T-cell (primary cell): Measurements from ENCODE around the gene DGKD. TPM values are rescaled to one million over a fixed set of nuclear protein-coding genes. Genes with fewer than 3 reads are reported as not detected.
A peak's percentile ranks its signal among the peaks of the same experiment; 100 is the strongest.

Experiments used
- ATAC-seq, 4 experiments: fragments of 200-7000 bp in 3 of 4; fragments of 150-1000 bp in 1 of 4; cut with Tn5 transposase; replicated peaks in 1 of 4; 1 replicate in 3 of 4; 2 replicates in 1 of 4; pipeline ENCODE4 v1.10.0; 2021; ENCODE audit warnings: moderate library complexity in 3 of 4, mild to moderate bottlenecking in 2 of 4, moderate number of reproducible peaks in 1 of 4
- CTCF ChIA-PET, 2 donors: fragments of 300-600 bp; sonication (Branson Sonifier 250); formaldehyde crosslinking; loops; one replicate each; lab custom pipeline; 2022; ENCODE audit warnings: antibody characterized with exemption in 2 of 2; lab: Charles Lee
- POLR2A ChIA-PET, 2 donors: fragments of 300-600 bp; sonication (Branson Sonifier 250); formaldehyde crosslinking; loops; one replicate each; lab custom pipeline; 2022; ENCODE audit warnings: antibody characterized with exemption in 2 of 2; lab: Charles Lee
- DNase-seq, 35 experiments: peaks; one replicate each; pipeline versions ENCODE4 v3.0.0 to v3.0.0-alpha.2; 2013 to 2023
- H3K27ac ChIP-seq: one replicate; pipeline ENCODE4 v1.5.1; 2013; ENCODE audit warnings: low read length
- H3K27me3 ChIP-seq, 2 experiments: replicated peaks in 1 of 2; 1 replicate in 1 of 2; 2 replicates in 1 of 2; pipeline versions ENCODE4 v1.6.1 to v1.7.0; 2013; ENCODE audit warnings: low read length in 1 of 2, mixed read lengths in 1 of 2; ENCODE audit not compliant: control insufficient read depth in 2 of 2, insufficient read depth in 2 of 2; ENCODE audit errors: extremely low read depth in 1 of 2
- H3K36me3 ChIP-seq, 2 donors: 1 replicate in 1 of 2; 2 replicates in 1 of 2; pipeline versions ENCODE4 v1.6.1 to v1.7.0; 2013; ENCODE audit warnings: low read length in 1 of 2; ENCODE audit not compliant: control insufficient read depth in 2 of 2, insufficient read depth in 1 of 2; ENCODE audit errors: extremely low read depth in 1 of 2
- H3K4me1 ChIP-seq, 2 experiments: 1 replicate in 1 of 2; 2 replicates in 1 of 2; pipeline versions ENCODE4 v1.6.1 to v1.7.0; 2013; ENCODE audit warnings: low read length in 2 of 2, mixed read lengths in 1 of 2; ENCODE audit not compliant: insufficient read depth in 2 of 2, control insufficient read depth in 1 of 2; ENCODE audit errors: extremely low read depth in 1 of 2
- H3K4me3 ChIP-seq, 2 donors: 1 replicate in 1 of 2; 2 replicates in 1 of 2; pipeline versions ENCODE4 v1.5.1 to v1.7.0; 2013; ENCODE audit warnings: mild to moderate bottlenecking in 2 of 2, low read length in 1 of 2, moderate library complexity in 1 of 2; ENCODE audit not compliant: control insufficient read depth in 1 of 2; ENCODE audit errors: extremely low read depth in 1 of 2
- H3K9me3 ChIP-seq: 2 replicates; pipeline ENCODE4 v1.7.0; 2013
- H3K27ac Mint-ChIP-seq, 2 donors: one replicate each; pipeline ENCODE4 v1.8.0; 2020 to 2021; ENCODE audit warnings: mild to moderate bottlenecking in 2 of 2, mixed read lengths in 2 of 2
- H3K27me3 Mint-ChIP-seq, 2 donors: one replicate each; pipeline ENCODE4 v1.8.0; 2021 to 2022; ENCODE audit warnings: mixed read lengths in 2 of 2
- H3K36me3 Mint-ChIP-seq: one replicate; pipeline ENCODE4 v1.8.0; 2021; ENCODE audit warnings: mixed read lengths
- H3K4me1 Mint-ChIP-seq, 3 donors: one replicate each; pipeline ENCODE4 v1.8.0; 2020 to 2022; ENCODE audit warnings: mixed read lengths in 3 of 3, mild to moderate bottlenecking in 1 of 3
- H3K4me3 Mint-ChIP-seq, 3 donors: one replicate each; pipeline ENCODE4 v1.8.0; 2020 to 2022; ENCODE audit warnings: mild to moderate bottlenecking in 3 of 3, mixed read lengths in 3 of 3, moderate library complexity in 3 of 3
- H3K9me3 Mint-ChIP-seq, 3 donors: one replicate each; pipeline ENCODE4 v1.8.0; 2020 to 2022; ENCODE audit warnings: mixed read lengths in 3 of 3
- WGBS: methylation state at CpG from one replicate; pipeline ENCODE4 v1.1.5; 2013; ENCODE audit warnings: missing lambda C conversion rate; ENCODE audit not compliant: insufficient coverage; 5-methylcytosine and 5-hydroxymethylcytosine counted together
- total RNA-seq, 35 experiments: library from RNA in 6 of 35; stranded (reverse) in 6 of 35; fragments of 120-200 nt in 1 of 35; gene quantifications; one replicate each; pipeline versions ENCODE4 v1.2.1 to v1.2.4 and lab custom pipeline; 2013 to 2026

The DGKD gene
- total RNA-seq, 5 donors from 2014 or later (not counting 1 experiment from before 2014, with no cell fraction given) = 143 to 254 (median 163) TPM

DNA sequence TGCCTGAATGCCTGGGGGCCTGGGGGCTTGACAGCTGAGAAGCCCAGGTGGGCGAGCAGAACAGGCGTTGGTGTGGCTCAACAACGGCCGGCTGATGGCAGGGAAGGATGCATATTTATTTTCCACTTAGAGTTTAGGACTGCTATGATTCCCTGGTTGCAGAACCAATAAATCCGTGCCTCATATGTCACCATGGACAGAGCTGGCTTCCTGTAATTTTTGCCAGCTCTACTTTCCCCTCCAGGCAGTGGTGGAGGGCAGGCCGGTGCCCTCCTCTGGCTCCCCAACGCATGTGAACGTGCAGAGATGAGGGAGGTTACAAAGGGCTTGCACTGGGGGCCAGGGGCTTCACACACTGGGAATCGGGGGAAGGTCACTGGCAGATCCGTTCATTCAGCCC, 28.5 kb upstream of the DGKD start:
- peaks cover 15 to 39% (median 18%) of the 10 kb centered on the region in 3 donors for H3K4me1 Mint-ChIP-seq
- no peaks in the 10 kb centered on the region for H3K9me3 Mint-ChIP-seq
- H3K27ac ChIP-seq = no peak overlapping the region
- WGBS = no CpG with 5 or more reads among the region's 10 CpGs
- ATAC-seq (no peak), DNase-seq (no peak)
- CTCF ChIA-PET = interaction anchor here in 1 of 2 donors (0.8 kb wide), 1 partner anchor 79 kb away, joined by 3 read pairs; no protein-coding TSS in a partner anchor
- H3K36me3 ChIP-seq = no peaks in the 10 kb centered on the region
- H3K9me3 ChIP-seq = no peaks in the 10 kb centered on the region
- H3K4me1 ChIP-seq = peaks cover 0 to 25% of the 10 kb centered on the region in 2 experiments
- H3K27me3 Mint-ChIP-seq = no peaks in the 10 kb centered on the region
- POLR2A ChIA-PET = no interaction called here
- no peak overlapping the region for H3K4me3 Mint-ChIP-seq
- H3K27me3 ChIP-seq = peaks cover 0 to 2% of the 10 kb centered on the region in 2 experiments
- H3K4me3 ChIP-seq = no peak overlapping the region
- H3K36me3 Mint-ChIP-seq = no peaks in the 10 kb centered on the region
- no peak overlapping the region for H3K27ac Mint-ChIP-seq

DNA sequence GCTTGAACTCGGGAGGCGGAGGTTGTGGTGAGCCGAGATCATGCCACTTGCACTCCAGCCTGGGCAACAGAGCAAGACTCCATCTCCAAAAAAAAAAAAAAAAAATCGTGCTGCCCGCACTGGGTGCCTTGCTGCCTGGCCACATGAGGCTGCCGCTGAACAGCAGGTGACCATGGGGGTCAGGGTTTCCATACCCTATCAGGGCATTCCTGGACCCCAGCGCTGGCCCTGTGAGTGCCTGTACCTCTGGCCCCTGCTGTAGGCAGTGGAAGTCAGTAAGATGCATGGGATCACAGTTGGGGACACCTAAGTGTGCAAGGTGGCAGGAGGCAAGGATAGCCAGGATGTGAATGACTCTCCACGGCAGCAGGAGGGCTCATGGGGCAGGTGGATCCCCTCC, 27.8 kb upstream of the DGKD start:
- no peaks in the 10 kb centered on the region for H3K36me3 Mint-ChIP-seq
- no peaks in the 10 kb centered on the region for H3K27me3 Mint-ChIP-seq
- H3K4me1 ChIP-seq = peaks cover 6 to 32% of the 10 kb centered on the region in 2 experiments
- H3K4me3 ChIP-seq = no peak overlapping the region
- peaks cover 21 to 43% (median 25%) of the 10 kb centered on the region in 3 donors for H3K4me1 Mint-ChIP-seq
- WGBS = 89% methylated on average over 6 of the region's 8 CpGs
- ATAC-seq (no peak), DNase-seq (no peak)
- no peaks in the 10 kb centered on the region for H3K36me3 ChIP-seq
- POLR2A ChIA-PET = no interaction called here
- H3K27me3 ChIP-seq = peaks cover 0 to 2% of the 10 kb centered on the region in 2 experiments
- no peaks in the 10 kb centered on the region for H3K9me3 ChIP-seq
- H3K9me3 Mint-ChIP-seq = no peaks in the 10 kb centered on the region
- CTCF ChIA-PET = no interaction called here
- no peak overlapping the region for H3K27ac Mint-ChIP-seq
- no peak overlapping the region for H3K27ac ChIP-seq
- H3K4me3 Mint-ChIP-seq = peak overlapping the region in 1 of 3 donors; percentile 24

DNA sequence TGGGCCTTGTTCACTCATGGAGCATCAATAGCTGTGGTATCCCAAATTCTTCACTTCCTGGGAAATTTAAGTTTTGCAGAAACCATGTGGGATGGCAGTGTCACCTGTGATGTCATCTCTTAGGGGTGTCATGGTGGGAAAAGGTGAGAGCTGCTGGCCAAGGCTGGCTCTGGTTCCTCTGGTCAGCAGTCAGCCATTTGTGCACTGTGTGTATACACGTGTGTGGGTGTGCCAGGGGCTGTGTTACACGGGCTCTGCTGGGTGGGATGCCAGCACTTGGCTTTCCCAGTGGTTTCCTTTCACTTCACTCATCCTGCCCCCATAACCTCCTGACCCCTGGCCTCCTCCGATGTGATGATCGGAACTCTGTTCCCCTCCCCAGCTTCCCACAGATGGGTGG, 25.4 kb upstream of the DGKD start:
- Histone ChIP-seq H3K27me3 (peaks cover 0 to 2% of the 10 kb centered on the region in 2 experiments), H3K4me3 (no peak overlapping the region), H3K9me3 (no peaks in the 10 kb centered on the region), H3K27ac (no peak overlapping the region), H3K36me3 (no peaks in the 10 kb centered on the region), H3K4me1 (peaks cover 26 to 48% of the 10 kb centered on the region in 2 experiments)
- 80% methylated on average over 2 of the region's 4 CpGs for WGBS
- no peak for DNase-seq
- H3K27ac Mint-ChIP-seq = peak overlapping the region in 1 of 2 donors; percentile 11
- H3K9me3 Mint-ChIP-seq = no peaks in the 10 kb centered on the region
- ChIA-PET POLR2A (interaction anchor here in 1 of 2 donors (0.5 kb wide), 1 partner anchor 813 kb away, joined by 3 read pairs; no protein-coding TSS in a partner anchor), CTCF (interaction anchor here in 1 of 2 donors (1.2 kb wide), 1 partner anchor 15 kb away, joined by 3 read pairs; no protein-coding TSS in a partner anchor)
- no peak overlapping the region for H3K4me3 Mint-ChIP-seq
- peaks cover 34 to 48% (median 42%) of the 10 kb centered on the region in 3 donors for H3K4me1 Mint-ChIP-seq
- ATAC-seq = no peak
- H3K27me3 Mint-ChIP-seq = no peaks in the 10 kb centered on the region
- H3K36me3 Mint-ChIP-seq = no peaks in the 10 kb centered on the region

DNA sequence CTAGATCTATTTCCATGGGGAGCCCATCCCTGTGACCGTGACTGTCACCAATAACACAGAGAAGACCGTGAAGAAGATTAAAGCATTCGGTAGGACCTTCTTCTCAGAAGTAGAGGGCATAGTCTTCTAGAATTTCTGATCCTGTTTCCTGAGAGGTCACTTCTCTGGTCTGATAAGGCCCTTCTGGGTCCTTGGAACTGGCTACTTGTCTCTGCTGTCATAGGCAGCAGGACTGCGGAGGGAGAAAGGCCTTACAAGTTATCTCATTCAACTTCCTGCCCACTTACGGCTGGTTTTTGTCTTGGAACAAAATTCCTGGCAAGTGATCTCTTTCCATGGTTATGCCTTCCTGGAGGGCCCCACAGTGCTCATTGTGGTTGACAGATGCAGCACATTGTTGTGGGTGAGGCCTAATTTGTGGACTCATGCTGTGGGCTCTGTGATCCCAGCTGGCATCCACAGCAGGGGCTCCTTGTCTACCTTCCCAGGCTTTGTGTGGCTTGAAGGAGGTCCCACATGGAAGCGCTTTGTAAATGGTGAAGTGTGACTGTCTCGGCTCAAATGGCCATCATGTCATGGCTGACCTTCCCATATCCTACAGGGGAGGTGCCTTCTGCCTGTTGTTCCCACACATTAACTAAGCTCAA, 24.7 kb upstream of the DGKD start:
- Histone ChIP-seq H3K9me3 (no peaks in the 10 kb centered on the region), H3K27me3 (peaks cover 0 to 2% of the 10 kb centered on the region in 2 experiments), H3K4me3 (no peak overlapping the region), H3K27ac (no peak overlapping the region), H3K4me1 (peaks cover 27 to 55% of the 10 kb centered on the region in 2 experiments), H3K36me3 (no peaks in the 10 kb centered on the region)
- H3K27ac Mint-ChIP-seq = peak overlapping the region in 1 of 2 donors; percentile 34
- no peak overlapping the region for H3K4me3 Mint-ChIP-seq
- H3K9me3 Mint-ChIP-seq = no peaks in the 10 kb centered on the region
- H3K27me3 Mint-ChIP-seq = no peaks in the 10 kb centered on the region
- ChIA-PET POLR2A (interaction anchor here in 1 of 2 donors (0.5 kb wide), 1 partner anchor 814 kb away, joined by 3 read pairs; no protein-coding TSS in a partner anchor), CTCF (interaction anchor here in 1 of 2 donors (0.5 kb wide), 1 partner anchor 28 kb away, joined by 5 read pairs; no protein-coding TSS in a partner anchor)
- H3K36me3 Mint-ChIP-seq = no peaks in the 10 kb centered on the region
- no peak for DNase-seq
- H3K4me1 Mint-ChIP-seq = peaks cover 41 to 52% (median 45%) of the 10 kb centered on the region in 3 donors
- no peak for ATAC-seq
- WGBS = 100% methylated on average over 3 of the region's 7 CpGs

DNA sequence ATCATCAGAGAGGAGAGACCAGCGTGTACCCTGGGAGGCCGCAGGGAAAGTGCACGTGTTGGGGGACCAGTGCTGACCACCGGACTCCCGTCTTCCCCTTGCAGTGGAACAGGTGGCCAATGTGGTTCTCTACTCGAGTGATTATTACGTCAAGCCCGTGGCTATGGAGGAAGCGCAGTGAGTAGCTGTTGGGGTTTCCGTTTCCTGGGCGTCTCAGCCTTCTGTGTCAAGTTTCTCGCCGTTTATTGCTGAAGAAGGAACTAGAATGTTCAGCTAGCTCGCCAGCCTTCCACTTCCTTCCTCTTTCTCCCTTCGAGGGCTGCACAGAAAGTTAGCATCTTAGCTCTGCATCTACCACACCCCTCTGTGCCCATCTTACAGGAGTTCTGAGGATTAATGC, 22.8 kb upstream of the DGKD start:
- no peaks in the 10 kb centered on the region for H3K9me3 Mint-ChIP-seq
- Histone ChIP-seq H3K4me3 (peak overlapping the region; percentile 8 to 36), H3K9me3 (no peaks in the 10 kb centered on the region), H3K4me1 (peaks cover 27 to 62% of the 10 kb centered on the region in 2 experiments), H3K27me3 (peaks cover 0 to 2% of the 10 kb centered on the region in 2 experiments), H3K36me3 (no peaks in the 10 kb centered on the region), H3K27ac (peak overlapping the region; percentile 96)
- peak; percentile 62 to 92 (median 80) for DNase-seq
- POLR2A ChIA-PET = interaction anchor here (0.6 to 1.2 kb wide), 4 partner anchors 61 to 1736 kb away, joined by 3 to 4 read pairs (median 4); no protein-coding TSS in a partner anchor
- 0% methylated on average over 5 of the region's 15 CpGs for WGBS
- H3K27ac Mint-ChIP-seq = peak overlapping the region; percentile 96 to 97
- peaks cover 50 to 63% (median 50%) of the 10 kb centered on the region in 3 donors for H3K4me1 Mint-ChIP-seq
- H3K27me3 Mint-ChIP-seq = no peaks in the 10 kb centered on the region
- peak overlapping the region; percentile 26 to 70 (median 63) for H3K4me3 Mint-ChIP-seq
- CTCF ChIA-PET = interaction anchor here (0.5 to 1.6 kb wide), 12 partner anchors 11 to 489 kb away, joined by 3 to 9 read pairs (median 4); partner anchors contain the start of genes ATG16L1 (in 1 of the 2) and DGKD (in 1 of the 2)
- peak; percentile 97 to 98 (median 98) for ATAC-seq
- no peaks in the 10 kb centered on the region for H3K36me3 Mint-ChIP-seq

DNA sequence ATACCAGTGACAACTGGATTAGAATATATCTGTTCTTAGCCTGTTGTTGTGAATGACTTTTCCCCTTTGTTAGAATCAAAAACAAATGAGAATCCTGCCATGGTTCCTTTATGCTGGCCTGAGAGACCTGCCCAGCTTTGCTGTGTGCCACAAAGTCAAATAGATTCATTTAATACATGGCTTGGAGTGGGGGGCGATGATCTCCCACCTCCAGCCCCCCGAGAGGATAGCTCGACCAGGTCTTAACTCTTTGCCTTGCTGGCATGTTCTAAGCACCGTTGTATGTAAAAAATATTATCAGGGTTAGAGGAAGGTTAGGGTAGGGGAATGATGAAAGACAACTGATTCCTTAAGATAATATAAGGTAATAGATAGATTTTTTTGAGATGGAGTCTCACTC, 22.2 kb upstream of the DGKD start:
- Mint-ChIP-seq H3K9me3 (no peaks in the 10 kb centered on the region), H3K4me3 (peak overlapping the region in 2 of 3 donors; percentile 6 to 70), H3K36me3 (no peaks in the 10 kb centered on the region), H3K27ac (peak overlapping the region; percentile 96 to 97), H3K4me1 (peaks cover 50 to 63% (median 50%) of the 10 kb centered on the region in 3 donors), H3K27me3 (no peaks in the 10 kb centered on the region)
- Histone ChIP-seq H3K36me3 (no peaks in the 10 kb centered on the region), H3K9me3 (no peaks in the 10 kb centered on the region), H3K4me1 (peaks cover 27 to 62% of the 10 kb centered on the region in 2 experiments), H3K27me3 (no peaks in the 10 kb centered on the region), H3K27ac (peak overlapping the region; percentile 96), H3K4me3 (no peak overlapping the region)
- ChIA-PET POLR2A (interaction anchor here (0.6 to 1.2 kb wide), 3 partner anchors 62 to 1737 kb away, joined by 3 to 4 read pairs (median 4); no protein-coding TSS in a partner anchor), CTCF (interaction anchor here (0.7 to 1.6 kb wide), 10 partner anchors 21 to 490 kb away, joined by 3 to 6 read pairs (median 4); partner anchors contain the start of genes ATG16L1 (in 1 of the 2) and DGKD (in 1 of the 2))
- no CpG with 5 or more reads among the region's 4 CpGs for WGBS
- DNase-seq = no peak
- ATAC-seq = no peak
